Dendritic cell treated with granulocyte-macrophage colony-stimulating factor and Interleukin-4, amounts not matched to agents 40 ng/mL and 50 ng/mL, for 4 days (primary cell): ENCODE measurements around the gene DCTN2.
"Not testable (repeated sequence)": the region's sequence is repeated elsewhere in the genome, so short reads cannot be mapped to it uniquely, and the experiment has no call there.

Source experiments
- H3K27ac Mint-ChIP-seq: one replicate; pipeline ENCODE4 v1.8.0; 2022; ENCODE audit warnings: mild to moderate bottlenecking, mixed read lengths
- H3K27me3 Mint-ChIP-seq: one replicate; pipeline ENCODE4 v1.8.0; 2022; ENCODE audit warnings: mild to moderate bottlenecking, mixed read lengths
- H3K36me3 Mint-ChIP-seq: one replicate; pipeline ENCODE4 v1.8.0; 2022; ENCODE audit warnings: low read depth, mixed read lengths
- H3K4me1 Mint-ChIP-seq: one replicate; pipeline ENCODE4 v1.8.0; 2022; ENCODE audit warnings: low read depth, mixed read lengths
- H3K4me3 Mint-ChIP-seq: one replicate; pipeline ENCODE4 v1.8.0; 2022; ENCODE audit warnings: mild to moderate bottlenecking, moderate library complexity, mixed read lengths
- H3K9me3 Mint-ChIP-seq: one replicate; pipeline ENCODE4 v1.8.0; 2022; ENCODE audit warnings: mixed read lengths
- intact Hi-C: fragments of 100-400 bp; cut with micrococcal nuclease; formaldehyde crosslinking; loops from one replicate; pipeline ENCODE4 v1.15.0; 2022

DCTN2 gene

DNA sequence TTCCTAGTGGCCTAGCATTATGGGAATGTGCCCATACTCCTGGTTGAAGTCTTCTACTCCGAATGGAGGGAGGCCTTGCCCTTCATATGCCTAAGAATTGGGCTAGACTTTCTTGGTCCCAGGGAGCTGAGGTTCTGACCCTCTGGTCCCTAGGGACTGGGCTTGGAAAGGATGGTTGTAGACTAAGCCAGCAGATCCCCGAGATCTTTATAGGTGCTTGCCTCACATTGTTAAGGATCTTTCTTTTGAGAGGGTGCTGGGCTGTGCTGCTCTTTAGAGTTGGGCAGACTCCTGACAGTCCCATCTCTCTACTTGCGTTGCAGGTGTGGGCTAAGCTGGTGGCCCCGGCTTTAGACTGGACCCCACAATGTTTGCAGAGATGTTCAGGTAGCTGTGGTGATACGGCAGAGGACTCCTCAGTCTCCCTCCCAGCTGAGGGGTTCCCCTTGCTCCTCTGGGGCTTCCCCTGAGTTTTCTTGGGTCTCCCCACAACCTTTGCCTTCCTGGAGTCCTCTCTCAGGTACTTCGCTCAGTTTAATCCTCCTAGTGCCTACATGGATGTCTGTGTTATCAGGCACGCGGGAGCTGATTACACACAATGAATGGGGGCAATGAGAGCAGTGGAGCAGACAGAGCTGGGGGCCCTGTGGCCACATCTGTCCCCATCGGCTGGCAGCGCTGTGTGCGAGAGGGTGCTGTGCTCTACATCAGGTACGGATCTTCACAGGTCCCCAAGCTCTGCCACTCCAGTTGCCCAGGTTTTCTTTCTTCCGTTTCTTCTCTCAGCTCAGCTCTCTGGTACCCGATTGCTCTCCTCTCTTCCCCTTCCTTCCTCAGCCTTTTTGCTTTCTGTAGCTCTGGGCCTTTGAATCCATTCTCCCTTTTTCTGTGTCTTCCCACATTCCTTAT lies 23.0 kb downstream of the DCTN2 start:
- Mint-ChIP-seq H3K36me3 (peaks cover 73% of the 10 kb centered on the region), H3K4me1 (peaks cover 65% of the 10 kb centered on the region)
- intact Hi-C loops = loop anchor here (1.0 kb wide), 2 partner anchors 23 to 48 kb away; partner anchors contain the start of gene DCTN2

GRCh38 chr12:57522887-57523705 lies 23.9 kb downstream of the DCTN2 start:
- H3K4me3 Mint-ChIP-seq = peak overlapping the region; percentile 95
- peaks cover 73% of the 10 kb centered on the region for H3K36me3 Mint-ChIP-seq
- H3K4me1 Mint-ChIP-seq = peaks cover 74% of the 10 kb centered on the region
- H3K9me3 Mint-ChIP-seq = no peaks in the 10 kb centered on the region
- H3K27me3 Mint-ChIP-seq = no peaks in the 10 kb centered on the region
- intact Hi-C loops = loop anchor here (1.0 kb wide), 2 partner anchors 24 to 47 kb away; partner anchors contain the start of gene DCTN2
- peak overlapping the region; percentile 98 for H3K27ac Mint-ChIP-seq

More for the DNA sequence above, 23.0 kb downstream of the DCTN2 start:
- Mint-ChIP-seq H3K9me3 (no peaks in the 10 kb centered on the region), H3K4me3 (peak overlapping the region; percentile 95), H3K27ac (peak overlapping the region; percentile 98), H3K27me3 (no peaks in the 10 kb centered on the region)

DNA sequence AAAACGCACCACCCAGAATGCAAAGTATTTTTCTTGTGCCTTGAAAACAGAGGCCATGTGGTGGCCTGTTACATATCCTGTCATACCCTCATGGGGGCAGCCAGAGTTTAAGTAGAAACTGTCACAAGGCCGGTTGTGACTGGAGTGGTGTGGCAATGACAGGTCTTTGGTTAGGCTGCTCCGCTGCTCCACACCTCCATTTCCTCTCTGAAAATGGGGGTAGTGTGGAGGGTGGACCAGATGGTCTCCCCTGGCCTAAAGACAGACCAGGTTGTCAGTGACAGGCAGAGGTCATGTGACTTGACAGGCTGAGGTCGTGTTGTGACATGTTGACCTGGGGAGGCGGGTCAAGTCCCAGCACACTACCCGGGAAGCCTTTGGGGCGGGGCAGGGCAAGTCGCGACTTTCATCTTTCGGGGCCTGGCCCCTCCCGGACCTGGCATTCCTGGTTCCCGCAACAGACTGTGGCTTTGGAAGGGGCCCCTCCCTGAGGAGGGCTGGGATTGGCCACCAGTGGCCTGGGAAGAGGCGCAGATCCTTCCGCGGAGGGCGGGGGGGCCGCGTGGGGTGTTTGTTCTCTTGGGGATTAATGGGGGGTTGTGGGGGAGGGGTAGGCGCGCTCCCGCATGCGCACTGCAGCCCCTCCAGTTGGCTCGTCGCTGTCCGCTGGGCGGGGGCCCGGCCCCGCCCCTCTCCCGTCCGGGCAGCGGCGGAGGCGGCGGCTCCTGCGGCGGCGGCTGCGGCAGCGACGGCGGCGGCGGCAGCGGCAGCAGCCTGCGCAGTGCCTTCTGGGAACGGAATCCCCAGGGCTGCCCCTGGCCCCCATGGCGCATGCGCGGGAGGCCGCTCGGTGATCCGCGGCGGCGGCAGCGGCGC lies 24.7 kb downstream of the DCTN2 start, which contains the start of gene MBD6:
TSS of gene MBD6 (plus strand) at position 814 of the 876 bp plus-strand sequence. CDS start 1,480 bp downstream, outside the sequence.
- intact Hi-C loops = no loop called here
- Mint-ChIP-seq H3K27ac (peak within 1 kb of the TSS; percentile 98), H3K4me3 (peak within 1 kb of the TSS; percentile 95), H3K27me3 (no peaks in the 10 kb centered on the region), H3K9me3 (no peaks in the 10 kb centered on the region), H3K36me3 (peaks cover 73% of the 10 kb centered on the region), H3K4me1 (peaks cover 79% of the 10 kb centered on the region)

DNA sequence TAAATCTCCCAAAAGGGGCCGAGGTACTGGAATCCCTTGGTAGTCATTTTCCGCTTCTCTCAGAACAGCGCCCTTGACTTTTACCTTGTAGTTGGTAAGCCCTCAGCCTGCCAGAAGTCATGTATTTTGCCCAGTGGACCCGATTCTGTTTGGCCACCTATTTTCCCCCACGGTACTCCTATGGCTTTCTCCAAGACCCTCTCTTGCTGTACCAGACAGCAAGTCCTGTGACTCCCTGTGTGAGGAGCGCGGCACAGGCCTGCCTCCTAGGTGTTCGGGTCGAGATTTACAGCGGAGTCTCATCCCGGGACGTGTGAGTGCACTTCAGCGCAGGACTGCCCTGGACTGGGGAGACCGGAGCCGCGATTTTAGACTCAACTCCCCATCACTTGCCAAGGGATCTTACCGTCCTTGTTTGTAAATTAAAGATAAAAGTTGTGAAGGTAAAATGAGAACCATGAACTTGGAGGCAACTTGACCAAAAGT lies 25.4 kb downstream of the DCTN2 start:
- H3K36me3 Mint-ChIP-seq = peaks cover 73% of the 10 kb centered on the region
- peak overlapping the region; percentile 95 for H3K4me3 Mint-ChIP-seq
- peaks cover 81% of the 10 kb centered on the region for H3K4me1 Mint-ChIP-seq

DNA sequence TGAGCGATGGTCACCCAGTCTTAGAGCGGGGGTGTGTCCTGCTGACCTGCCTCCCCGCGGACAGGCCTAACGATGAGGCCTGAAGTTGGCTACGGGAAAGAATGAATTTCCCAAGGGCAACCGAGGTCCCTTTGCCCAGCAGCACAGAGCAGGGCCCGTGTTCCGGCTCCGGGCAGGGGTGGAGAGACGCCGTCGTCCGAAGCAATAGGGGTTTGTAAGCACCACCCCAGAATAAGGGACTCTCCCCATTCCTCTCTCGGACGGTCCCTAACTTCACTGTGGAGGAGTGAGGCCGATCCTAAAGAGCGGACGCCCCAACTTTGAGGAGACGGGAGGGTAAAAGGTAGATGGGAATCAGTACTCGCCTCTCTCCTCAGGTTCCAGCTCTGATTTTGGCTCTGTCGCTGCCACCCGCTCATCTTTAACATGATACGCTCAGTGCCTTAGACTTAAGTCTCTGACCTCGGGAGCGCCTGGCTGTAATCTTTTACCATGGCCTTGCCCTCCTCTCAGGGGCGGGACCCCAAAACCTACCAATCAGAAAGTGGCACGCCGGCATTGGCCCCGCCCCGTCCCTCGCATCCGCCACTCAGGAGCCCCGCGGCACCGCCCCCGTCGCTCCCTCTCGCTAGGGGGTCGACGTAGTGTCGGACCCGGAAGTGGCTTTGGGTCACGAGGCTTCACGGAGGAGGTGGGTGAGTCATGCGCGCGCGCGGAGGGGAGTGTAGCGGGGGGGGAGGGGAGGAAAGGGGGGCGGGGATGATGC lies 26.8 kb downstream of the DCTN2 start, which contains the start of gene DDIT3:
TSS of gene DDIT3 (minus strand) at position 462 of the 766 bp plus-strand sequence. CDS start 3,108 bp downstream, outside the sequence.
- intact Hi-C loops = loop anchor here (1.0 kb wide), 1 partner anchor 32 kb away; the partner anchor contains the start of gene MARS1
- H3K36me3 Mint-ChIP-seq = peaks cover 73% of the 10 kb centered on the region
- H3K27me3 Mint-ChIP-seq = no peaks in the 10 kb centered on the region
- H3K9me3 Mint-ChIP-seq = no peaks in the 10 kb centered on the region
- peak within 1 kb of the TSS; percentile 98 for H3K27ac Mint-ChIP-seq
- H3K4me3 Mint-ChIP-seq = peak within 1 kb of the TSS; percentile 95
- H3K4me1 Mint-ChIP-seq = peaks cover 69% of the 10 kb centered on the region

More for the DNA sequence above, 25.4 kb downstream of the DCTN2 start:
- no peaks in the 10 kb centered on the region for H3K9me3 Mint-ChIP-seq
- intact Hi-C loops = no loop called here
- H3K27me3 Mint-ChIP-seq = no peaks in the 10 kb centered on the region
- peak overlapping the region; percentile 98 for H3K27ac Mint-ChIP-seq

- Mint-ChIP-seq H3K9me3 (no peaks in the 10 kb centered on the region), H3K36me3 (peaks cover 73% of the 10 kb centered on the region)
Observed at GRCh38 chr12:57519796-57520052, 27.3 kb downstream of the DCTN2 start.

GRCh38 chr12:57518920-57519795 lies 27.8 kb downstream of the DCTN2 start:
- intact Hi-C loops = no loop called here
- Mint-ChIP-seq H3K36me3 (peaks cover 73% of the 10 kb centered on the region), H3K27me3 (no peaks in the 10 kb centered on the region), H3K4me1 (peaks cover 65% of the 10 kb centered on the region), H3K9me3 (no peaks in the 10 kb centered on the region), H3K4me3 (peak overlapping the region; percentile 95), H3K27ac (peak overlapping the region; percentile 98)

More at GRCh38 chr12:57519796-57520052, 27.3 kb downstream of the DCTN2 start:
- Mint-ChIP-seq H3K4me3 (peak overlapping the region; percentile 95), H3K27me3 (no peaks in the 10 kb centered on the region), H3K27ac (peak overlapping the region; percentile 98), H3K4me1 (peaks cover 65% of the 10 kb centered on the region)
- intact Hi-C loops = loop anchor here (1.0 kb wide), 1 partner anchor 31 kb away; the partner anchor contains the start of gene MARS1

DNA sequence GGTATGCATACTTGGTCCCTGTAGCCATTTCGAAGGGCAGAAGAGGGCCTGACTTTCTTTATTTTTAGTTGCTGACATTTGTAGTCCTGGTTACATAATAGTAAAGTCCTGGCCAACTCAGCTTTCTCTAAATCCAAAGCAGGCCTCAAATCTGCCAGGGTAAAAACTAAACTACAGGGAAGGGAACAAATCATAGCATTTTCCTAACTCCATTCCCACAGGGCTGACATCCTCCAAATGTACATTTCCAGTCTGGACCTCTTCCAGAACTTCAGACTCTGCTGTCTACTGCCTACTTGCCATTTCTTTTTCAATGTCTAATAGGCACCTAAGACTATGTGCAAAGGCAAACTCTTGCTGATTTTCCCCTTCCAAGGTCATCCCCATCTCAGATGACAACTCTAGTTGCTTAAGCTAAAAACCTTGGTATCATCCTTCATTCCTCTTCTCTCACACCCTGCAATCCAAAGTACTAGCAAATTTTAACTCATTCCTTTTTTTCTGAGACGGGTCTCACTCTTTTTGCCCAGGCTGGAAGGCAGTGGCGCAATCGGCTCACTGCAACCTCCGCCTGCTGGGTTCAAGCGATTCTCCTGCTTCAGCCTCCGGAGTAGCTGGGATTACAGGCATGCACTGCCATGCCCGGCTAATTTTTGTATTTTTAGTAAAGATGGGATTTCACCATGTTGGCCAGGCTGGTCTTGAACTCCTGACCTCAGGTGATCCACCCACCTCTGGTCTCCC lies 28.6 kb downstream of the DCTN2 start:
- H3K9me3 Mint-ChIP-seq = no peaks in the 10 kb centered on the region
- H3K36me3 Mint-ChIP-seq = peaks cover 76% of the 10 kb centered on the region
- H3K4me3 Mint-ChIP-seq = peak overlapping the region; percentile 95
- peak overlapping the region; percentile 98 for H3K27ac Mint-ChIP-seq
- H3K4me1 Mint-ChIP-seq = peaks cover 57% of the 10 kb centered on the region
- intact Hi-C loops = no loop called here
- H3K27me3 Mint-ChIP-seq = no peaks in the 10 kb centered on the region

- H3K9me3 Mint-ChIP-seq, H3K4me3 Mint-ChIP-seq, H3K27me3 Mint-ChIP-seq, intact Hi-C loops, H3K27ac Mint-ChIP-seq: not testable (repeated sequence)
- H3K4me1 Mint-ChIP-seq = peaks cover 53% of the 10 kb centered on the region
- H3K36me3 Mint-ChIP-seq = peaks cover 77% of the 10 kb centered on the region
Observed at GRCh38 chr12:57517718-57518117, 29.3 kb downstream of the DCTN2 start.

GRCh38 chr12:57517187-57517586 lies 29.8 kb downstream of the DCTN2 start:
- Mint-ChIP-seq H3K4me1 (peaks cover 51% of the 10 kb centered on the region), H3K27ac (peak overlapping the region; percentile 40)

GRCh38 chr12:57516617-57517153 lies 30.3 kb downstream of the DCTN2 start:
- intact Hi-C loops = no loop called here
- H3K4me3 Mint-ChIP-seq = no peak overlapping the region
- H3K4me1 Mint-ChIP-seq = peaks cover 46% of the 10 kb centered on the region
- H3K27ac Mint-ChIP-seq = peak overlapping the region; percentile 40
- no peaks in the 10 kb centered on the region for H3K27me3 Mint-ChIP-seq
- H3K9me3 Mint-ChIP-seq = no peaks in the 10 kb centered on the region
- H3K36me3 Mint-ChIP-seq = peaks cover 88% of the 10 kb centered on the region

More at GRCh38 chr12:57517187-57517586, 29.8 kb downstream of the DCTN2 start:
- no peaks in the 10 kb centered on the region for H3K27me3 Mint-ChIP-seq
- H3K9me3 Mint-ChIP-seq = no peaks in the 10 kb centered on the region
- intact Hi-C loops = no loop called here
- no peak overlapping the region for H3K4me3 Mint-ChIP-seq
- H3K36me3 Mint-ChIP-seq = peaks cover 83% of the 10 kb centered on the region
